Inflammatory macrophage treated with lipopolysaccharide for 4 hours (primary cell): ENCODE data around the gene DUSP9.

ENCODE experiments used
- DNase-seq: peaks from one replicate; pipeline ENCODE4 v3.0.0-alpha.2; 2020

DUSP9 gene

GRCh38 chrX:153622661-153623309 is 24.2 kb upstream of the DUSP9 start:
- no peak for DNase-seq

DNA sequence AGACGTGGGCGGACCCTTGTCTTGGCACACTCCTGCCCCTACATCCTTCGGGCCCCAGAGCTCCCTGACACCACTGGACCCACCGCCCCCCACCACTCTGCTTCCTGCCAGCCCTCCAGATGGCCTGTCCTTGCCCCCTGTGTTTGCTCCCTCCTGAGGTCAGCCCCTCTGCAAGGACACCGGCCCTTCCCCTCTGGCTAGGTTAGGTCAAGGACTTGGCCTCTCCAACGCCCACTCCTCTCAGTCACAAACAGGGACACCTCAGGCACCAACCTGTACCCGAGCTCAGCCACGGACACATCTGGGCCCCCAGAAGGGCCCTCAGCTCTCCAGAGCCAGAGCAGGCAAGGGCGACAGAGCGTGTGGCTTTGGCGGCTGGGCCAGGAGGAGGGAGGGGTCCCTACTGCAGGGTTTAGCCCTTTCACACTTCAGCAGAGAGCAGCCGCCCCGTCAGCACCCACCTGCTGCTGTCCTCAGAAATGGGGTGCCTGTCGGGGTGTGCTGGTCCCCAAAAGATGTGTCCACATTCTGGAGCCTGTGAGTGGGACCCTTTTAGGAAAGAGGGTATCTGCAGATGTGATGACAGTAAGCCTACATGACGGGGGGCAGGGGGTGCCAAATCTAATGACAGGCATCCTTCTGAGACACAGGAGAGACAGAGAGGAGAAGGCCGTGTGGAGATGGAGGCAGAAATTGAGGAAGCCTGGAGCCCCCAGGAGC is 23.5 kb upstream of the DUSP9 start:
- DNase-seq, result no peak

DNA sequence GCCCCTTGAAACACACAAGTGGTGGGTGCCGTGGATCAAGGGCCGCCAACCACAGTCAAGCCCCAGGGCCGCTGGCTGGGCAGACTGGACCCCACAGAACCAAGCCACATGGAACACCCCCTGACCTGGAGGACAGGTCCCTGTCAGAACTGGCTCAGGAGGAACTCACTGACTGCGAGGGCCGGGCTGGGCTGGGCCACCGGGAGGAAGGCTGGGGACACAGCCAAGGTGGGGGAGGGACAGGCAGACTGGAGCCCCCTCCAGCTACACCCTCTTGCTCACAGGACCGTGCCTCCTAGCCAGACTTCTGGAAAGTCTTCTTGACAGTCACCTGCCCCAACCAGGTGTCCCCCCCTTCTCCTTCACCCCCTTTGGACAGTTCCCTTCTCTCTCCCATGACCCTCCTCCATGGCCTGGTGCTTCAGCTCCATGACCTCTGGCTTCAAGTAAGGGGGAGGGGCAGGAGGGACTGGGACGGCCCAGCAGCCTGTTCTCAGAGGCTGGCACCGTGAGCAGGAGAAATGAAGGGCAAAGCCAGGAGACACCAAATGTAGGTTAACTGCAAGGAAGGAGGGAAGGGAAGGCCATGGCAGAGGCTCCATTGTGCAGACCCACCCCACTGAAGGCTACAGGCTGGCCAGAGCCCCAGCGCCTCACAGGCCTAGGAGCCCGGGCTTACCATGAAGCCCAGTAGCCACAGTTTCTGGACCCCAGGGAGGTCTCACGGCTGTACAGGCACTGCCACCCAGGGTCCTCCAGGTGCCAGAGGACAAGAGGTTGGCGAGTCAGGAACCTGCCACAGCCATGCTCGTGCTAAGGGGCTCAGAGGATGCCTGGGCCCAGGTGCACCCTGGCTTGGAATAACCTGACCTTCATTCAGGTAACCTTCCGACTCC is 22.6 kb upstream of the DUSP9 start:
- DNase-seq, result no peak

DNA sequence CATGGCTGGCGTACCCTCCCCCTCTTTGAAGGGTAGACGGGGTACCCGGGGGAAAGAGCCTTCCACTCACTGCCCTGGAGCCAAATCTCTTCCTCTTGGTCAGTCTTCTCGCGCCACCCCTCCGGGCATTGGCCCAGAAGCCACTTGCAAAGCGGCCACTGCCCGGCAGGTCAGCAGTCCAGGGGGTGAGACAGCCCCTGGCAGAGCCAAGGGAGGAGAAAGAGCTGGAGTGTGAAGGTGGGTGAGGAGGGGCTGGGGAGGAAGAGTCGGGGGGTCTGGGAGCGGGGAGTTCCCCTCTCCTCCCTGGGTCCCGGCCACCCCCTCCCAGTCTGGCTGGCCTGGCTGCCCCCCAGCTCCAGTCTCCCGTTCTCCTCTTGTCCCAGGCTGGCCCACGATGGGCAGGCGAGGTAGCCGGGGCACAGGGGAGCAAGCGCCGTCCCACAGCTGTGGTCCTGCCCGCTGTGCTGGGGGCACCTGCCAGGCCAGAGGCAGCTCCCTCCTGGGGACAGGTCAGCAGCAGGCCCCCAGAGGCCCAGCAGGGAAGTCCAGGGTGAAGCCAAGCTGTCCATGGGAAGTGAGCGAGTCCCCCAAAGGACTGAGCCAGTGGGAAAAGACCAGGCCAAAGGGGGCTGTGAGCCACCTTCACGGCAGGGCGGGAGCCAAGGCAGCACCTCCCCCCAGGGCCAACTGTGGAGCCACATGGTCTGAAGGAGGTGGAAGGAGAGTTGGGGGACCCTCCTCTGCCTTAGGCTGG is 21.6 kb upstream of the DUSP9 start:
- DNase-seq, result no peak

GRCh38 chrX:153626025-153626633 is 20.9 kb upstream of the DUSP9 start:
- no peak for DNase-seq

- DNase-seq, result no peak
These were observed 19.9 kb upstream of the DUSP9 start for GRCh38 chrX:153626863-153627674.

DNA sequence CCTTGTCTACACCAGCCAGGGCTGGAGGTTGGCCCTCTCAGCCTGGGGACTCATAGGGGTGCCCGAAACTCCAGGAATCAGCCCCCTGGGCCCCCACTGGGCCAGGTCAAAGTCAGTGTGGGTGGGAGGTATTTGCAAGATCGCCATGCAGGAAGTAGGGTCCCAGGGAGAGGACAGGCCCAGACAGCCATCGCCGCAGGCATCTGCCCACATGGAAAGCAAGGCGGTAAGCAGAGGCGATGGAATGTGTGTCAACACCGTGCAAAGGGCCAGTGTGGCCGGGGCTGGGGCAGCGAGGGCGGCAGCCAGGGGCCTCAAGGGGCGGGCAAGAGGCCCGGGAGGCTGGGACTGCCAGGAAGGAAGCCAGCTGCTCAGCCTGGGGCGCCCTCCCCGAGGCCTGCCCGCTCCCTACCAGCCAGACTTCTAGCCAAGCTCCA is 19.3 kb upstream of the DUSP9 start:
- DNase-seq, result no peak

DNA sequence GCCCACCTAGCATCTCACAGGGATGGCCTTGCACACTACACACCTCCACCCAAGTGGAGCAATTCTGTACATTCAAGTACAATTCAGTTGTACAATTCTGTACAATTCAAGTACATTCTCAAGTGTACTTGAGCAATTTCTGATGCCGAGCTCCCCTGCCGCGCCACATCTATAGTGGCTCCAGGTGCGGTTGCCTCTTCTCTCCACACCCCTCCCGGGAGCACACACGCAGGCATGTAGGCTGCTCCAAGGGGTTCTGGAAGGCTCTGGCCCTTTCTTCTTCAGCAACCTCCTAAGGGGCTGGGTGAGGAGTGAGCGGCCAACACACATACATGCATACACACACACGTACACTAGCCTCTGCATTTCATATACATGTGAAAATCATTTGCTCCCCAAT is 18.9 kb upstream of the DUSP9 start:
- no peak for DNase-seq

DNA sequence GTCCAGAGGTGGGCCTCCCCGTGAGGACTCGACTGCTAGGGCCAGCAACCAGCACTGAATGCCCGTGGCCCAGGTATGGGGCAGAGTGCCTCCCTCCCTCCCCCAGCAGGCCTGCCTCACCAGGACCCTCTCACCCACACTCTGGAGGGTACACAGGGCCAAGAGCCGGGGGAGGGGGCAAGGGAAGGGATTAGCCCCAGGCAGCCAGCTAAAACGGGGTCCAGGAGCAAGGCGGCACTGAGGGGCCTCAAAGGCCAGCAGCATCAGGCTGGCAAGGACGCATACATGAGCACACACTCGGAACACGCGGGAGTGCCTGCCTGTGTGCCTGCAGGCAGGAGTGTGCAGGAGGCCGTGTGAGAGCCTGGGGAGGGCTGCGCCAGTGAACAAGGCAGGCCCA is 18.3 kb upstream of the DUSP9 start:
- no peak for DNase-seq

- no peak for DNase-seq
These were observed 15.7 kb upstream of the DUSP9 start for GRCh38 chrX:153631346-153631745.

- no peak for DNase-seq
These were observed 15.0 kb upstream of the DUSP9 start for GRCh38 chrX:153631907-153632594.

GRCh38 chrX:153632595-153632946 is 14.4 kb upstream of the DUSP9 start:
- DNase-seq, result no peak

GRCh38 chrX:153633048-153633447 is 14.0 kb upstream of the DUSP9 start:
- no peak for DNase-seq

- DNase-seq, result no peak
These were observed 13.3 kb upstream of the DUSP9 start for GRCh38 chrX:153633607-153634180.

- no peak for DNase-seq
These were observed 12.8 kb upstream of the DUSP9 start for GRCh38 chrX:153634236-153634635.

DNA sequence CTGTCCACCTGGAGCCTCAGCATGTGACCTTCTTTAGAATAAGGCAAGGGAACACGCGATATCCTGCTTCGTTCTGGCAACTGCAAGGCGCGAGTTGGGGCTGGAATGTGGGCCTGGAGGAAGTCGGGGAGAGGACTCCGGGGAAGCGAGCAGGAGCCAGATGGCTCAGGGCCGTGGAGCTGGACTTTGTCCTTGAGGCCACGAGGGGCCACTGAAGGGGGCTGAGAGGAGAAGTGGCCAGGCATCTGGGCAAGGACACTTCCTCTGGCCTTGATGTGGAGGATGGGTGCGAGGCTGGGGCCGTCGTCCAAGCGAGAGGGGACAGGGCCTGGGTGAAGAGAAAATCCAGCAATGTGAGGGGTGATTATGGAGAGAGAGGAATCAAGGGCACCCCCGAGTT is 12.2 kb upstream of the DUSP9 start:
- no peak for DNase-seq

DNA sequence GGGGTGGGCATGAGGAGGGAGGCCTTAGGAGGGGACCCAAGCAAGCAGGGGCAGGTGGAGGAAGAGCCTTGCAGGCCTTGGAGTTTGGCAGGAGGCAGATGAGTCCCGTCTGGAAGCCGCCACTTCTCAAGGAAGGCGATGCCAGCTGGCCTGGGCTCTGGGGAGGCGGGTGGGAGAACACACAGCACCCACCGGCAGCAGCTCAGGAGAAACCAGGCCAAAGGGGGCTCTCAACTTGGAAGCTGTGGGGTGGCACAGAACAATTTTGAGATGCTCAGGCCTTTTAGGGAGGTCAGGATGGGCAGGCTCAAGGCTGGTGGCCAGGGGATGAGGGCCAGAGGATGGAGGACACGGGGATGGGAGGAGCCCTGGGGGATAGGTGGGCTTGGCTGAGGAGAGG is 11.6 kb upstream of the DUSP9 start:
- no peak for DNase-seq

GRCh38 chrX:153635788-153636668 is 11.0 kb upstream of the DUSP9 start:
- peak; percentile 22 for DNase-seq

DNA sequence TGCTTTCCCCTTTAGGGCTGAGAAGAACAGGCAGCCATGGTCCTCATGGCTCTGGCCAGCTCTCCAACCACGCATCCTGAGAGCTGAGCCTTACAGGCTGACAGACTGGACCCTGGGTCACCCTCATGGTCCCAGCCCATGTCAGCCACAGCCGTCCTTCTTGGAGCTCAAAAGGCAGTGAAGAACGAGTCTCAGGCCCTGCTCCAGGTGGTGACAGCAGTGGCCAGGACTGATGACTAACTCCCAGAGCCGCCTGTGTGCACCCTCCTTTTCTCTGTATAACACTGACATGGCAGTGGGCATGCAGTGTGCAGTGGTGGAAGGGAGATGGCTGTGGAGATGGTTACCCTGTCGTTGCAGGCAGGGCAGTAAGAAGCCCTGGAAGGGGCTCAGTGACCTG is 10.3 kb upstream of the DUSP9 start:
- no peak for DNase-seq
